HG02970 (cell line): ENCODE measurements around the gene AKNA.

Experiments used
- ATAC-seq: cut with Tn5 transposase; IDR thresholded peaks from one replicate; pipeline ENCODE4 v1.9.1; 2021; ENCODE audit warnings: mild to moderate bottlenecking, moderate library complexity, moderate number of reproducible peaks; ENCODE audit not compliant: unreplicated experiment, low FRiP score

AKNA gene

GRCh38 chr9:114418053-114418452 is 30.3 kb upstream of the AKNA start:
- no peak for ATAC-seq

- ATAC-seq, result no peak
Measured at GRCh38 chr9:114417511-114417910, 29.7 kb upstream of the AKNA start.

GRCh38 chr9:114416906-114417305 is 29.1 kb upstream of the AKNA start:
- no peak for ATAC-seq

- no peak for ATAC-seq
Measured at GRCh38 chr9:114416290-114416689, 28.5 kb upstream of the AKNA start.

- no peak for ATAC-seq
Measured at GRCh38 chr9:114414346-114414745, 26.6 kb upstream of the AKNA start.

GRCh38 chr9:114413861-114414301 is 26.1 kb upstream of the AKNA start:
- no peak for ATAC-seq

GRCh38 chr9:114412048-114412683 is 24.4 kb upstream of the AKNA start:
- no peak for ATAC-seq

- no peak for ATAC-seq
Measured at GRCh38 chr9:114411452-114411851, 23.7 kb upstream of the AKNA start.

GRCh38 chr9:114410910-114411309 is 23.1 kb upstream of the AKNA start:
- no peak for ATAC-seq

GRCh38 chr9:114409842-114410241 is 22.1 kb upstream of the AKNA start:
- ATAC-seq, result no peak

- no peak for ATAC-seq
Measured at GRCh38 chr9:114409103-114409780, 21.5 kb upstream of the AKNA start.

- no peak for ATAC-seq
Measured at GRCh38 chr9:114408645-114409044, 20.9 kb upstream of the AKNA start.

GRCh38 chr9:114407889-114408288 is 20.1 kb upstream of the AKNA start:
- no peak for ATAC-seq

- ATAC-seq, result no peak
Measured at GRCh38 chr9:114406441-114406840, 18.7 kb upstream of the AKNA start.

- no peak for ATAC-seq
Measured at GRCh38 chr9:114405294-114406034, 17.7 kb upstream of the AKNA start.

GRCh38 chr9:114404531-114404930 is 16.7 kb upstream of the AKNA start:
- no peak for ATAC-seq

GRCh38 chr9:114403153-114403756 is 15.5 kb upstream of the AKNA start:
- no peak for ATAC-seq

- ATAC-seq, result no peak
Measured at GRCh38 chr9:114401344-114401743, 13.6 kb upstream of the AKNA start.

GRCh38 chr9:114400772-114401171 is 13.0 kb upstream of the AKNA start:
- ATAC-seq, result no peak

GRCh38 chr9:114400219-114400618 is 12.4 kb upstream of the AKNA start:
- ATAC-seq, result no peak

GRCh38 chr9:114399381-114399780 is 11.6 kb upstream of the AKNA start:
- ATAC-seq, result no peak
